Uterus (tissue), 4 donors: ENCODE measurements around the gene TRIM7. TPM values are rescaled to one million over a fixed set of nuclear protein-coding genes. Genes with fewer than 3 reads are reported as not detected.

Experiments used
- DNase-seq, 2 donors: peaks; one replicate each; pipeline ENCODE4 v3.0.0-alpha.2; 2019 to 2020
- H3K27ac ChIP-seq, 2 donors: fragments of 200-600 bp; sonication (generic); 1 replicate in 1 of 2; 2 replicates in 1 of 2; pipeline ENCODE4 v1.5.1; 2016 to 2018
- H3K27me3 ChIP-seq, 2 donors: fragments of 200-600 bp; sonication (generic); one replicate each; pipeline ENCODE4 v1.5.1; 2018 to 2019; ENCODE audit warnings: control low read depth in 1 of 2
- H3K36me3 ChIP-seq, 2 donors: fragments of 200-600 bp; sonication (generic); one replicate each; pipeline ENCODE4 v1.5.1; 2019; ENCODE audit warnings: control low read depth in 1 of 2
- H3K4me1 ChIP-seq, 2 donors: fragments of 200-600 bp; sonication (generic); one replicate each; pipeline ENCODE4 v1.5.1; 2018 to 2019; ENCODE audit warnings: control low read depth in 1 of 2
- H3K4me3 ChIP-seq, 2 donors: fragments of 200-600 bp; sonication (generic); 1 replicate in 1 of 2; 2 replicates in 1 of 2; pipeline ENCODE4 v1.5.1; 2018 to 2019; ENCODE audit warnings: mild to moderate bottlenecking in 1 of 2
- H3K9me3 ChIP-seq, 2 donors: fragments of 200-600 bp; sonication (generic); one replicate each; pipeline ENCODE4 v1.5.1; 2019; ENCODE audit warnings: control low read depth in 1 of 2
- POLR2A ChIP-seq, 2 donors: fragments of 450-650 bp; IDR thresholded peaks; one replicate each; pipeline ENCODE4 v1.6.1; 2016; ENCODE audit warnings: antibody characterized with exemption in 2 of 2, mild to moderate bottlenecking in 1 of 2, moderate library complexity in 1 of 2
- intact Hi-C: fragments of 100-400 bp; cut with DNase I; formaldehyde crosslinking; loops from one replicate; pipeline ENCODE4 v1.15.1; 2023; ENCODE audit warnings: low total_unique reads
- total RNA-seq, 4 donors: library from RNA; depleted of rRNA in 3 of 4; stranded (reverse); fragments of >200 nt in 3 of 4; gene quantifications; one replicate each; pipeline versions ENCODE4 v1.1.0 to v1.2.4, GENCODE V29; 2014 to 2023
- TF ChIP-seq, protein P1 (sequence below), 4 experiments: fragments of 200-600 bp in 2 of 4; fragments of 450-650 bp in 2 of 4; sonication (generic) in 2 of 4; IDR thresholded peaks; one replicate each; pipeline ENCODE4 v1.5.1; 2016 to 2019; ENCODE audit warnings: antibody characterized with exemption in 4 of 4, mild to moderate bottlenecking in 2 of 4, moderate library complexity in 1 of 4
- donor health status: DM: yes; HTN: yes; CAD: no.

The TRIM7 gene
- total RNA-seq, 4 donors from 2014 or later, result 1.2 to 7.7 (median 1.6) TPM

GRCh38 chr5:181176254-181176952 is 28.6 kb downstream of the TRIM7 start:
- no peak overlapping the region for H3K27ac ChIP-seq
- TF ChIP-seq, protein P1, sequence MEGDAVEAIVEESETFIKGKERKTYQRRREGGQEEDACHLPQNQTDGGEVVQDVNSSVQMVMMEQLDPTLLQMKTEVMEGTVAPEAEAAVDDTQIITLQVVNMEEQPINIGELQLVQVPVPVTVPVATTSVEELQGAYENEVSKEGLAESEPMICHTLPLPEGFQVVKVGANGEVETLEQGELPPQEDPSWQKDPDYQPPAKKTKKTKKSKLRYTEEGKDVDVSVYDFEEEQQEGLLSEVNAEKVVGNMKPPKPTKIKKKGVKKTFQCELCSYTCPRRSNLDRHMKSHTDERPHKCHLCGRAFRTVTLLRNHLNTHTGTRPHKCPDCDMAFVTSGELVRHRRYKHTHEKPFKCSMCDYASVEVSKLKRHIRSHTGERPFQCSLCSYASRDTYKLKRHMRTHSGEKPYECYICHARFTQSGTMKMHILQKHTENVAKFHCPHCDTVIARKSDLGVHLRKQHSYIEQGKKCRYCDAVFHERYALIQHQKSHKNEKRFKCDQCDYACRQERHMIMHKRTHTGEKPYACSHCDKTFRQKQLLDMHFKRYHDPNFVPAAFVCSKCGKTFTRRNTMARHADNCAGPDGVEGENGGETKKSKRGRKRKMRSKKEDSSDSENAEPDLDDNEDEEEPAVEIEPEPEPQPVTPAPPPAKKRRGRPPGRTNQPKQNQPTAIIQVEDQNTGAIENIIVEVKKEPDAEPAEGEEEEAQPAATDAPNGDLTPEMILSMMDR (IDR thresholded peaks at IDR 0.05), result no peak
- no peak for TF ChIP-seq POLR2A (IDR thresholded peaks at IDR 0.05)
- no peaks in the 10 kb centered on the region for H3K4me1 ChIP-seq
- no peaks in the 10 kb centered on the region for H3K9me3 ChIP-seq
- H3K4me3 ChIP-seq, result no peak overlapping the region
- H3K27me3 ChIP-seq, result peaks cover 4 to 42% of the 10 kb centered on the region in 2 donors
- no peaks in the 10 kb centered on the region for H3K36me3 ChIP-seq
- DNase-seq, result no peak
- intact Hi-C loops, result no loop called here

DNA sequence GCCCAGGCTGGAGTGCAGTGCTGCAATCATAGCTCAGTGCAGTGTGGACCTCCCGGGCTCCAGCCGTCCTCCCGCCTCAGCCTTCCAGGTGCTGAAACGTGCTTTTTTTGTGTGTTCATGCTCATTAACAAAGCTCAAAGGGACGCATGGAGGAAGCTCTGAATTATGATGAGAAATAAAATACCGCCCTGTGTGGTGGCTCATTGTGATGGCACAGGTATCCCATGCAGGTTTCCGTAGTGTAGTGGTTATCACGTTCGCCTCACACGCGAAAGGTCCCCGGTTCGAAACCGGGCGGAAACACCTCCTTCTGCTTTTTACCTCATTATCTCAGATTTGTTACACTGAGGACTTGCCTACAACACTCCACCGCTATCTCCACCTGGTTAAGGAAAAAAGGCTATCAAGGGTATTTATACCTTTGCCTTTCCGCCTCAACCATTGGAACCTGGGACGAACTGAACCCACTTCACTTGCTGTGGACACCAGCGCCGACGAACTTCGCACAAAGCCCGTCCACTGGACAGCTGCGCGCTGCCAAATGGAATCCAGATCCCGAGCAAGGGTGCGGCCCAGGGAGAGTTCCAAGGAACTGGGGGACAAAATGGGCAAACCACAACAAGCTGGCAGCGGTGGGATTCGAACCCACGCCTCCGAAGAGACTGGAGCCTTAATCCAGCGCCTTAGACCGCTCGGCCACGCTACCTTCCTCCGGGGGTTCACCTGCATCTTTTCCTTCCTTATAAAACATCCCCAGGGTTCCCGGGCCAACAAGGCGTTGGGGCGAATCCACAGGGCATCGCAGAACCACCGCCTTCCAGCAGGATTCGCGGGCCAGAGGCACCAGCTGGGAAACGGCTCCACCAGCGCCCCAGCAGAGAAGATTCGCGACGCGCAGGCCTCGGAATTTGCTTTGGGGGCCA is 31.3 kb downstream of the TRIM7 start:
- H3K4me1 ChIP-seq, result no peaks in the 10 kb centered on the region
- no peaks in the 10 kb centered on the region for H3K9me3 ChIP-seq
- H3K27me3 ChIP-seq, result peaks cover 13 to 67% of the 10 kb centered on the region in 2 donors
- TF ChIP-seq POLR2A (IDR thresholded peaks at IDR 0.05), result no peak
- TF ChIP-seq, protein P1 (IDR thresholded peaks at IDR 0.05), result no peak
- H3K36me3 ChIP-seq, result no peaks in the 10 kb centered on the region
- intact Hi-C loops, result no loop called here
- no peak overlapping the region for H3K4me3 ChIP-seq
- DNase-seq, result no peak
- no peak overlapping the region for H3K27ac ChIP-seq

DNA sequence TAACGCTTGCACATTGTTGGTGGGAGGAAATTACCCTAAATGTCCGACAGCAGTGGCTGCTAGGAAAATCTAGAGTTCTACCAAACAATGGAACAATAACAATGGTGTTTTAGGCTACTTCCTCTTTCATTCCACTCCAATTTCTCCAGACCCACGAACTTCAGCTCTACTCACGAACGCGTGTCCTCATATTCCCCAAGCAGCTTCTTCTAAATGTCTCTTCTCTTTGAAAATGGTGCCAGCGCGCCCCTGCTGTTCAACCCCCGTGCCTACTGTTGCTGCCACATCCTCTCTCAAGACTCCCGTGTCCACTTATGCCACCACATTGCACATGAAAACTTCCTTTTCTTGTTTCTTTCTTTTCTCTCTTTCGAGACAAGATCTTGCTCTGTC is 32.0 kb downstream of the TRIM7 start:
- no peak overlapping the region for H3K4me3 ChIP-seq
- intact Hi-C loops, result no loop called here
- H3K27ac ChIP-seq, result no peak overlapping the region
- no peaks in the 10 kb centered on the region for H3K36me3 ChIP-seq
- no peak for DNase-seq
- peaks cover 15 to 74% of the 10 kb centered on the region in 2 donors for H3K27me3 ChIP-seq
- no peaks in the 10 kb centered on the region for H3K9me3 ChIP-seq
- no peaks in the 10 kb centered on the region for H3K4me1 ChIP-seq
- TF ChIP-seq POLR2A (IDR thresholded peaks at IDR 0.05), result no peak
- TF ChIP-seq, protein P1 (IDR thresholded peaks at IDR 0.05), result peak in 1 of 4 experiments; percentile 12

DNA sequence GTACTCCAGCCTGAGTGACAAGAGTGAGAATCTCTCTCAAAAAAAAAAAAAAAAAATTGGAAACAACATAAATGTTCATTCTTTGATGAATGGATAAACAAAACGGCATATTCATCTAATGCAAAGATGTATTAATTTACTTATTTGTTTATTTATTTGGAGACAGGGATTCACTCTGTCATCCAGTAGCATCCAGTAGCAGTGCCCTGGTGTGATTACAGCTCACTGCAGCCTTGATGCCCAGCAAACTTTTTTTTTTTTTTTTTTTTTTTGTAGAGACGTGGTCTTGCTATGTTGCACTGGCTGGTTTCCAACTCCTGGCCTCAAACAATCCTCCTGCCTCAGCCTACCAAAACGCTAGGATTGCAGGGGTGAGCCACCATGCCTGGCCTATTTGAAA is 33.2 kb downstream of the TRIM7 start:
- no peaks in the 10 kb centered on the region for H3K36me3 ChIP-seq
- H3K9me3 ChIP-seq, result no peaks in the 10 kb centered on the region

More for the DNA sequence above, 33.2 kb downstream of the TRIM7 start:
- TF ChIP-seq, protein P1 (IDR thresholded peaks at IDR 0.05), result no peak
- TF ChIP-seq POLR2A (IDR thresholded peaks at IDR 0.05), result no peak
- Histone ChIP-seq H3K4me3 (no peak overlapping the region), H3K27me3 (peaks cover 15 to 75% of the 10 kb centered on the region in 2 donors), H3K4me1 (no peaks in the 10 kb centered on the region), H3K27ac (no peak overlapping the region)
- intact Hi-C loops, result no loop called here
- DNase-seq, result no peak
